GM23248 (cell line): Measurements from ENCODE around the gene CCL24.

Source experiments
- EZH2 ChIP-seq: fragments of 200-600 bp; sonication (generic); IDR thresholded peaks from 2 replicates; pipeline ENCODE4 v1.6.1; 2018; ENCODE audit warnings: antibody characterized with exemption, mild to moderate bottlenecking; ENCODE audit not compliant: insufficient read depth, poor library complexity, severe bottlenecking
- EZH2phosphoT487 ChIP-seq: fragments of 200-600 bp; sonication (generic); IDR thresholded peaks from 2 replicates; pipeline ENCODE4 v1.6.1; 2018; ENCODE audit warnings: antibody characterized with exemption, moderate library complexity, mild to moderate bottlenecking, low read depth; ENCODE audit not compliant: insufficient read depth

DNA sequence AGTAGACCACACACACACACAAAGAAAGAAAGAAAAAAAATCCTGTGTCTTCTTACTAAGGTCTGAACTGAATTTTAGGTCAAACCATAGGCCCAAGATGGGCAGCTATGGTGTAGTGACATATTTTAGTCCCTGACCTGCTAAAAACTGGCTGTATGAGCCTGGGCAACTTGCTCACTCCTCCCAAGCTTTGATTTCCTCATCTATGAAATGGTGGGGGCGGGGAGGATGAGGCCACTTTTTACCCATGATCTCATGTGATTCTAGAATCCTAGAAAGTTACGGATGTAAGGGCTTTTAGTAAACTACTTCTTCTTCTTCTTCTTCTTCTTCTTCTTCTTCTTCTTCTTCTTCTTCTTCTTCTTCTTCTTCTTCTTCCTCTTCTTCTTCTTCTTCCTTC lies 6.1 kb upstream of the CCL24 start:
- TF ChIP-seq EZH2phosphoT487 = no peak
- TF ChIP-seq EZH2 = no peak
